GM23248 (cell line): Measurements from ENCODE around the gene ZFTA.

ENCODE experiments used
- EZH2 ChIP-seq: fragments of 200-600 bp; sonication (generic); IDR thresholded peaks from 2 replicates; pipeline ENCODE4 v1.6.1; 2018; ENCODE audit warnings: antibody characterized with exemption, mild to moderate bottlenecking; ENCODE audit not compliant: insufficient read depth, poor library complexity, severe bottlenecking
- EZH2phosphoT487 ChIP-seq: fragments of 200-600 bp; sonication (generic); IDR thresholded peaks from 2 replicates; pipeline ENCODE4 v1.6.1; 2018; ENCODE audit warnings: antibody characterized with exemption, moderate library complexity, mild to moderate bottlenecking, low read depth; ENCODE audit not compliant: insufficient read depth

DNA sequence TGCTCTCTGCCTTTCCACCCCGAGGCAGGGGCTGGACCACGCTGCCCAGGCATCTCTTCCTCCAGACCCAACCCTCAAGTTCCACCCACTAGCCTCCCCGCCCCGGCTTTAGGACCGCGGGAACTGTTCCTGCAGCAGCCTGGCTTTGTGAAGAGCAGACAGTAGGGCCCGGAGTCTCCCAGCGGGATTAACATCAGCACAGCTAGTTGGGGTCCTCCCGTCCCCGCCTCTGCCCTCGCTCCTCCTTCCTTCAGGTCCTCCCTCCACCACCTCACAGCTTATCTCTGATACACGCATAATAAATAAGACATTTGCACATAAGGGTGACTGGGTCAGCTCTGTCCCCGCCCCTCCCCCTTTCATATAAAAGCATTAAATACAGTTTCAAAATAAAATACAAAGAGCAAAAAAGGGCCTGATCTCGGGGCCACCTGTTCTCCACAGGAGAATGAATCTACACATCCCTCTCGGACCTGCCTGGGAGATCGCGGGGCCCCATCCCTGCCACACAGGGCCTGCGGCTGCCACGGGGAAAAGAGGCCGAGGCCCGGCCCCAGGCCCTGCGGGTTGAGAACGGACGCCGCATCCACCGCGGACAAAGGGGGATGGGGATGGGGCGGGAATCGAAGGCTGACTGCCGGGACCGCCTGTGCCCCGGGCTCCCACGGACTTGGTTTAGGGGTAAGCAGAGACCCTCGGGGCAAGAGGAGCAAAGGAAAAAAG is 6.5 kb downstream of the ZFTA start:
- no peak for TF ChIP-seq EZH2
- TF ChIP-seq EZH2phosphoT487 = no peak
